ENCODE measurements around the gene CADM2.

- TF ChIP-seq EZH2 (IDR thresholded peaks at IDR 0.05; ENCODE audit: insufficient read depth, poor library complexity, severe bottlenecking), result no peak
- TF ChIP-seq EZH2phosphoT487 (IDR thresholded peaks at IDR 0.05; ENCODE audit: insufficient read depth, low read depth), result no peak
Observed at GRCh38 chr3:85867072-85867471, 908.3 kb downstream of the CADM2 start.
